Hepatocyte (in vitro differentiated cells): ENCODE data around the gene MLXIP. TPM values are rescaled to one million over a fixed set of nuclear protein-coding genes. Genes with fewer than 3 reads are reported as not detected.
A peak's percentile ranks its signal among the peaks of the same experiment; 100 is the strongest.

Source experiments
- DNase-seq: peaks from one replicate; pipeline ENCODE4 v3.0.0-alpha.2; 2016; ENCODE audit warnings: low spot score
- H2AFZ ChIP-seq: fragments of 200-600 bp; sonication (generic); 2 replicates; pipeline ENCODE4 v1.6.0; 2016; ENCODE audit warnings: antibody characterized with exemption, mild to moderate bottlenecking
- H3K27ac ChIP-seq: fragments of 200-600 bp; sonication (generic); 2 replicates; pipeline ENCODE4 v1.5.1; 2016; ENCODE audit warnings: mild to moderate bottlenecking
- H3K27me3 ChIP-seq: fragments of 200-600 bp; sonication (generic); 2 replicates; pipeline ENCODE4 v1.6.1; 2016
- H3K36me3 ChIP-seq: fragments of 200-600 bp; sonication (generic); replicated peaks from 2 replicates; pipeline ENCODE4 v1.5.1; 2016; ENCODE audit warnings: low read depth; ENCODE audit not compliant: insufficient read depth
- H3K4me1 ChIP-seq: fragments of 200-600 bp; sonication (generic); 2 replicates; pipeline ENCODE4 v1.5.1; 2016; ENCODE audit warnings: mild to moderate bottlenecking, moderate library complexity; ENCODE audit not compliant: insufficient read depth
- H3K4me2 ChIP-seq: fragments of 200-600 bp; sonication (generic); 2 replicates; pipeline ENCODE4 v1.6.0; 2016
- H3K4me3 ChIP-seq: fragments of 200-600 bp; sonication (generic); 2 replicates; pipeline ENCODE4 v1.5.1; 2016; ENCODE audit warnings: mild to moderate bottlenecking
- H3K79me2 ChIP-seq: fragments of 200-600 bp; sonication (generic); 2 replicates; pipeline ENCODE4 v1.6.0; 2017; ENCODE audit warnings: mild to moderate bottlenecking
- H3K9me2 ChIP-seq: fragments of 200-600 bp; sonication (generic); replicated peaks from 2 replicates; pipeline ENCODE4 v1.6.0; 2017; ENCODE audit warnings: mild to moderate bottlenecking; ENCODE audit not compliant: insufficient read depth
- H3K9me3 ChIP-seq: fragments of 200-600 bp; sonication (generic); 2 replicates; pipeline ENCODE4 v1.5.1; 2016; ENCODE audit warnings: low read depth, mild to moderate bottlenecking
- H4K20me1 ChIP-seq: fragments of 200-600 bp; sonication (generic); 2 replicates; pipeline ENCODE4 v1.6.0; 2016; ENCODE audit warnings: mild to moderate bottlenecking; ENCODE audit not compliant: insufficient read depth, poor library complexity, severe bottlenecking
- CTCF ChIP-seq: fragments of 200-600 bp; sonication (generic); IDR thresholded peaks from 2 replicates; pipeline ENCODE4 v1.5.1; 2016; ENCODE audit warnings: antibody characterized with exemption, mild to moderate bottlenecking; ENCODE audit not compliant: poor library complexity
- EZH2 ChIP-seq: fragments of 200-600 bp; sonication (generic); IDR thresholded peaks from 2 replicates; pipeline ENCODE4 v1.6.1; 2016; ENCODE audit warnings: antibody characterized with exemption, mild to moderate bottlenecking, borderline replicate concordance
- EZH2phosphoT487 ChIP-seq: fragments of 200-600 bp; sonication (generic); IDR thresholded peaks from one replicate; pipeline ENCODE4 v1.6.1; 2018; ENCODE audit warnings: antibody characterized with exemption, mild to moderate bottlenecking, low read depth, moderate library complexity; ENCODE audit not compliant: unreplicated experiment, severe bottlenecking
- WGBS: methylation state at CpG from one replicate; pipeline ENCODE4 v1.1.6; 2016; ENCODE audit warnings: low lambda C conversion rate; ENCODE audit errors: missing lambda C conversion rate; 5-methylcytosine and 5-hydroxymethylcytosine counted together
- polyA plus RNA-seq: library from polyadenylated mRNA; unstranded; fragments of >200 nt; fragmentation: Nextera tagmentation; extraction: Ambion mirVana; gene quantifications from 2 replicates; pipeline ENCODE4 v1.2.1, GENCODE V29; 2016
- total RNA-seq: library from RNA; depleted of rRNA; stranded (reverse); fragments of >200 nt; gene quantifications from 2 replicates; pipeline ENCODE4 v1.2.3, GENCODE V29; 2014

Gene MLXIP
- total and polyA plus RNA-seq, 2 experiments from 2014 or later = 11.5 to 33.1 TPM

GRCh38 chr12:122063694-122064024 is 14.9 kb upstream of the MLXIP start:
- H3K9me3 ChIP-seq = no peaks in the 10 kb centered on the region
- H4K20me1 ChIP-seq = no peaks in the 10 kb centered on the region
- H3K27ac ChIP-seq = peak overlapping the region; percentile 92
- no peak overlapping the region for H3K4me3 ChIP-seq
- H3K4me2 ChIP-seq = peak overlapping the region; percentile 65
- H2AFZ ChIP-seq = no peak overlapping the region
- 74% methylated on average over 6 of the region's 6 CpGs for WGBS
- DNase-seq = no peak
- peaks cover 28% of the 10 kb centered on the region for H3K4me1 ChIP-seq
- no peak for TF ChIP-seq EZH2phosphoT487
- TF ChIP-seq CTCF = no peak
- TF ChIP-seq EZH2 = no peak
- no peaks in the 10 kb centered on the region for H3K9me2 ChIP-seq
- no peaks in the 10 kb centered on the region for H3K27me3 ChIP-seq
- H3K36me3 ChIP-seq = no peaks in the 10 kb centered on the region
- H3K79me2 ChIP-seq = no peaks in the 10 kb centered on the region

- Histone ChIP-seq H3K27ac (peak overlapping the region; percentile 93), H3K79me2 (no peaks in the 10 kb centered on the region), H3K4me1 (peaks cover 28% of the 10 kb centered on the region), H3K27me3 (no peaks in the 10 kb centered on the region), H3K4me3 (no peak overlapping the region), H2AFZ (no peak overlapping the region), H4K20me1 (no peaks in the 10 kb centered on the region), H3K4me2 (peak overlapping the region; percentile 68), H3K36me3 (no peaks in the 10 kb centered on the region), H3K9me2 (no peaks in the 10 kb centered on the region), H3K9me3 (no peaks in the 10 kb centered on the region)
- TF ChIP-seq EZH2phosphoT487 (no peak), CTCF (peak; percentile 34)
- whole genome bisulfite sequencing = 67% methylated on average over 13 of the region's 14 CpGs
- DNase-seq = peak; percentile 89
Measured at GRCh38 chr12:122064025-122064777, 14.4 kb upstream of the MLXIP start.

GRCh38 chr12:122064780-122065588 is 13.6 kb upstream of the MLXIP start:
- H3K4me1 ChIP-seq = peaks cover 28% of the 10 kb centered on the region
- H2AFZ ChIP-seq = no peak overlapping the region
- peak; percentile 64 for DNase-seq
- no peak overlapping the region for H3K4me3 ChIP-seq
- TF ChIP-seq EZH2phosphoT487 (no peak), EZH2 (no peak), CTCF (no peak)
- no peaks in the 10 kb centered on the region for H3K36me3 ChIP-seq
- WGBS = 60% methylated on average over 16 of the region's 16 CpGs
- H3K4me2 ChIP-seq = peak overlapping the region; percentile 68
- H3K79me2 ChIP-seq = no peaks in the 10 kb centered on the region
- no peaks in the 10 kb centered on the region for H3K9me3 ChIP-seq
- H3K27me3 ChIP-seq = no peaks in the 10 kb centered on the region
- H3K27ac ChIP-seq = peak overlapping the region; percentile 93
- no peaks in the 10 kb centered on the region for H4K20me1 ChIP-seq
- no peaks in the 10 kb centered on the region for H3K9me2 ChIP-seq
